ENCODE measurements around the gene PFDN4. TPM values are rescaled to one million over a fixed set of nuclear protein-coding genes. Genes with fewer than 3 reads are reported as not detected.

PFDN4 gene
- total RNA-seq, 1 donor from 2014 or later = 124 TPM

- no peak for DNase-seq
These were observed 7.2 kb upstream of the PFDN4 start for GRCh38 chr20:54200487-54201267.

- DNase-seq = no peak
These were observed 6.5 kb upstream of the PFDN4 start for GRCh38 chr20:54201268-54201846.

- DNase-seq = no peak
These were observed 4.6 kb upstream of the PFDN4 start for GRCh38 chr20:54203281-54203680.

GRCh38 chr20:54204063-54204462, 3.8 kb upstream of the PFDN4 start:
- no peak for DNase-seq

GRCh38 chr20:54204481-54204880, 3.4 kb upstream of the PFDN4 start:
- no peak for DNase-seq

GRCh38 chr20:54205450-54205849, 2.4 kb upstream of the PFDN4 start:
- no peak for DNase-seq

GRCh38 chr20:54207053-54207742, 689 bp upstream of the PFDN4 start:
- no peak for DNase-seq

- peak; percentile 42 for DNase-seq
These were observed 775 bp downstream of the PFDN4 start for GRCh38 chr20:54208548-54209176.

- no peak for DNase-seq
These were observed 1.4 kb downstream of the PFDN4 start for GRCh38 chr20:54209216-54209813.

- DNase-seq = no peak
These were observed 4.3 kb downstream of the PFDN4 start for GRCh38 chr20:54212226-54212625.

GRCh38 chr20:54212871-54213270, 5.0 kb downstream of the PFDN4 start:
- DNase-seq = no peak

GRCh38 chr20:54214566-54214965, 6.7 kb downstream of the PFDN4 start:
- no peak for DNase-seq

GRCh38 chr20:54215157-54215789, 7.4 kb downstream of the PFDN4 start:
- DNase-seq = no peak

- DNase-seq = no peak
These were observed 9.9 kb downstream of the PFDN4 start for GRCh38 chr20:54217762-54218161.

GRCh38 chr20:54218470-54218869, 10.6 kb downstream of the PFDN4 start:
- peak; percentile 54 for DNase-seq

- peak; percentile 72 for DNase-seq
These were observed 12.0 kb downstream of the PFDN4 start for GRCh38 chr20:54219751-54220426.

GRCh38 chr20:54220722-54221121, 12.8 kb downstream of the PFDN4 start:
- DNase-seq = no peak

- no peak for DNase-seq
These were observed 13.5 kb downstream of the PFDN4 start for GRCh38 chr20:54221353-54221752.

GRCh38 chr20:54221996-54222890, 14.4 kb downstream of the PFDN4 start:
- DNase-seq = peak; percentile 14

GRCh38 chr20:54223285-54223684, 15.4 kb downstream of the PFDN4 start:
- DNase-seq = no peak

GRCh38 chr20:54223751-54224150, 15.9 kb downstream of the PFDN4 start:
- no peak for DNase-seq
